ENCODE measurements around the gene DCAF12.
"Not testable (repeated sequence)": the region's sequence is repeated elsewhere in the genome, so short reads cannot be mapped to it uniquely, and the experiment has no call there.

Gene DCAF12

GRCh38 chr9:34059281-34059680 lies 67.2 kb downstream of the DCAF12 start:
- no peak for DNase-seq

GRCh38 chr9:34049630-34050384 lies 76.7 kb downstream of the DCAF12 start:
- DNase-seq = no peak

- peak; percentile 96 for DNase-seq
Observed at GRCh38 chr9:34048727-34049629, 77.5 kb downstream of the DCAF12 start, which contains the start of gene UBAP2. TSS of gene UBAP2 (minus strand) at chr9:34048887. CDS start at chr9:34017148, 31,739 bp downstream.

GRCh38 chr9:34047864-34048726 lies 78.4 kb downstream of the DCAF12 start:
- DNase-seq = peak; percentile 11

GRCh38 chr9:34046784-34047379 lies 79.6 kb downstream of the DCAF12 start:
- DNase-seq = no peak

GRCh38 chr9:34045903-34046302 lies 80.6 kb downstream of the DCAF12 start:
- DNase-seq = no peak

- DNase-seq = not testable (repeated sequence)
Observed at GRCh38 chr9:34042074-34042473, 84.4 kb downstream of the DCAF12 start.

GRCh38 chr9:34038851-34039250 lies 87.6 kb downstream of the DCAF12 start:
- DNase-seq = not testable (repeated sequence)

- DNase-seq = no peak
Observed at GRCh38 chr9:34037626-34038025, 88.9 kb downstream of the DCAF12 start.

- no peak for DNase-seq
Observed at GRCh38 chr9:34036625-34037024, 89.9 kb downstream of the DCAF12 start.
